ENCODE results near the gene RNF157. TPM values are rescaled to one million over a fixed set of nuclear protein-coding genes. Genes with fewer than 3 reads are reported as not detected.

The RNF157 gene
- total RNA-seq, 1 experiment from 2014 or later, result 0.86 TPM

DNA sequence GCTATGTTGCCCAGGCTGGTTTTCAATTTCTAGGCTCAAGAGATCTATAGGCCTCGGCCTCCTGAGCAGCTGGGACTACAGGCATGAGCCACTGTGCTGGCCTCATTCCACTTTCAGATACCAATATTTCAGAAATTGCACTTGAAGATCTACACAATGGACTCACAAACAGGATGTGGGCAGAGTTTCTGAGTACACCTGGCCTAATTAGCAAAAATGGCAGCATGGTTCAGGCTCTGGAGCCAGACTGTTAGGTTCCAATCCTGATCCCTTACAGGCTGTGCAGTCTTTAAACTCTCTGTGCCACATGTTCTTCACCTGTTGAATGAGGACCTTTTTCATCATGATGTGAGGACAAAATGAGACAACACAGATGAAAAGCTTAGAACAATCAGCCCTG, 32.2 kb downstream of the RNF157 start:
- DNase-seq (ENCODE audit: low read depth, low spot score) (no peak), ATAC-seq (no peak)
- no peaks in the 10 kb centered on the region for H4K20me1 ChIP-seq (ENCODE audit: insufficient read depth)
- no peak overlapping the region for H3K4me2 ChIP-seq (ENCODE audit: low read length)
- TF ChIP-seq SIN3A (IDR thresholded peaks at IDR 0.05; ENCODE audit: low read depth) (no peak), ATF3 (IDR thresholded peaks at IDR 0.05) (no peak), CEBPB (IDR thresholded peaks at IDR 0.05; ENCODE audit: low read depth) (no peak), POLR2A (IDR thresholded peaks at IDR 0.05; ENCODE audit: borderline replicate concordance, extremely low read depth, insufficient read depth, insufficient read length) (no peak), EZH2phosphoT487 (IDR thresholded peaks at IDR 0.05; ENCODE audit: borderline replicate concordance) (no peak)
- no peaks in the 10 kb centered on the region for H3K36me3 ChIP-seq (ENCODE audit: control insufficient read depth in 1 of 2, insufficient read depth in 2 of 2, low read length in 2 of 2)
- H3K9me3 ChIP-seq (ENCODE audit: control insufficient read depth in 1 of 2, insufficient read depth in 1 of 2, low read depth in 1 of 2, low read length in 2 of 2), result no peaks in the 10 kb centered on the region
- no TSS peak for BruUV-seq (replicated peaks)
- intact Hi-C loops (cut with micrococcal nuclease), result no loop called here
- no peaks in the 10 kb centered on the region for H3K9me2 ChIP-seq (ENCODE audit: insufficient read depth)
- H3K9ac ChIP-seq (ENCODE audit: low read length), result no peak overlapping the region
- H3K27me3 ChIP-seq (ENCODE audit: insufficient read depth, low read length), result no peaks in the 10 kb centered on the region
- ChIA-PET POLR2A (no interaction called here), RAD21 (ENCODE audit: low non-redundant PET in 1 of 2, low total read pairs in 2 of 2, uncharacterized antibody in 2 of 2, unreplicated experiment in 2 of 2) (no interaction called here), CTCF (no interaction called here)
- peaks cover 12 to 21% of the 10 kb centered on the region in 2 experiments for H3K4me1 ChIP-seq (ENCODE audit: control insufficient read depth in 1 of 2, insufficient read depth in 2 of 2, low read length in 2 of 2)
- H3K79me2 ChIP-seq (ENCODE audit: insufficient read depth, low read length), result no peaks in the 10 kb centered on the region
- H2AFZ ChIP-seq (ENCODE audit: low read depth, low read length, poor library complexity, severe bottlenecking), result no peak overlapping the region
- H3K4me3 ChIP-seq (replicated peaks in 1 of 2; ENCODE audit: low read depth in 1 of 2, low read length in 2 of 2), result no peak overlapping the region
- H3K27ac ChIP-seq (ENCODE audit: low read depth, low read length), result no peak overlapping the region

DNA sequence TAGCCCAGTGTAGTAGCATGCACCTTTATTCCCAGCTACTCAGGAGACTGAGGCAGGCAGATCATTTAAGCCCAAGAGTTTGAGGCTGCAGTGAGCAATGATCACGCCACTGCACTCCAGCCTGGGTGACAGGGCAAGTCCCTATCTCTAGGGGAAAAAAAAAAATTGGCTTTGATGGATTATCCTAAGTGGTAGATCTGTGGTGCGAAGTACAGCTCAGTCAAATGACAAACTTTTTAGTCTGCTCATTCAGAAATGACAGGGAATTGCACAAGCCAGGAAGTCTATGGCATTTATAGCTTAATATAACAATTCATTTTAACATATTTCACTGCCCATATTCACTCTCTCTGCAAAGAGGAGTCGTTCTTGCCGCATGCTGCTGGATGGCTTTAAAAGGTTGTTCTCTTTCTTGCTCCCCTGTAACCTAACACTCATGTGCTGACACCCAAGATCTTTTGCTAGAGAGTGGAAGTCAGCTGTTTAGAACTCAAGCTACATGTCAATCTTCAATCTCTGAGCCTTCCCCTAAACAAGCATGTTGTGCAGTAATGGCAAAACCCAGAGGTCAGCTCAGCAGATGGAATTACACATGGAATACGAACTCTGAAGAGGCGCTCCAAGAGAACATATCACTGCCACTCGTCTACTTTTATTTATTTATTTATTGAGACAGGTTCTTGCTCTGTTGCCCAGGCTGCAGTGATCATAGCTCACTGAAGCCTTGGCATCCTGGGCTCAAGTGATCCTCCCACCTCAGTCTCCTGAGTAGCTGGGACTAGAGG, 32.8 kb downstream of the RNF157 start:
- CTCF ChIA-PET, result interaction anchor here (0.7 kb wide), 1 partner anchor 26 kb away, joined by 3 read pairs; no protein-coding TSS in a partner anchor
- BruUV-seq (replicated peaks), result no TSS peak
- Histone ChIP-seq H3K9ac (ENCODE audit: low read length) (no peak overlapping the region), H3K79me2 (ENCODE audit: insufficient read depth, low read length) (no peaks in the 10 kb centered on the region), H3K4me3 (replicated peaks in 1 of 2; ENCODE audit: low read depth in 1 of 2, low read length in 2 of 2) (no peak overlapping the region), H2AFZ (ENCODE audit: low read depth, low read length, poor library complexity, severe bottlenecking) (no peak overlapping the region), H4K20me1 (ENCODE audit: insufficient read depth) (no peaks in the 10 kb centered on the region), H3K4me1 (ENCODE audit: control insufficient read depth in 1 of 2, insufficient read depth in 2 of 2, low read length in 2 of 2) (peaks cover 12 to 21% of the 10 kb centered on the region in 2 experiments), H3K4me2 (ENCODE audit: low read length) (no peak overlapping the region), H3K27ac (ENCODE audit: low read depth, low read length) (no peak overlapping the region), H3K9me2 (ENCODE audit: insufficient read depth) (no peaks in the 10 kb centered on the region), H3K9me3 (ENCODE audit: control insufficient read depth in 1 of 2, insufficient read depth in 1 of 2, low read depth in 1 of 2, low read length in 2 of 2) (no peaks in the 10 kb centered on the region), H3K27me3 (ENCODE audit: insufficient read depth, low read length) (no peaks in the 10 kb centered on the region), H3K36me3 (ENCODE audit: control insufficient read depth in 1 of 2, insufficient read depth in 2 of 2, low read length in 2 of 2) (no peaks in the 10 kb centered on the region)
- RAD21 ChIA-PET (ENCODE audit: low non-redundant PET in 1 of 2, low total read pairs in 2 of 2, uncharacterized antibody in 2 of 2, unreplicated experiment in 2 of 2), result no interaction called here
- POLR2A ChIA-PET, result no interaction called here
- no peak for ATAC-seq
- intact Hi-C loops (cut with micrococcal nuclease), result no loop called here
- TF ChIP-seq RAD21 (IDR thresholded peaks at IDR 0.05; ENCODE audit: low read depth), result no peak
- TF ChIP-seq SRF (IDR thresholded peaks at IDR 0.05; ENCODE audit: low read depth), result no peak
- no peak for TF ChIP-seq CBX3 (IDR thresholded peaks at IDR 0.05; ENCODE audit: low read depth)
- no peak for TF ChIP-seq CEBPB (IDR thresholded peaks at IDR 0.05; ENCODE audit: low read depth)
- TF ChIP-seq, protein P1, sequence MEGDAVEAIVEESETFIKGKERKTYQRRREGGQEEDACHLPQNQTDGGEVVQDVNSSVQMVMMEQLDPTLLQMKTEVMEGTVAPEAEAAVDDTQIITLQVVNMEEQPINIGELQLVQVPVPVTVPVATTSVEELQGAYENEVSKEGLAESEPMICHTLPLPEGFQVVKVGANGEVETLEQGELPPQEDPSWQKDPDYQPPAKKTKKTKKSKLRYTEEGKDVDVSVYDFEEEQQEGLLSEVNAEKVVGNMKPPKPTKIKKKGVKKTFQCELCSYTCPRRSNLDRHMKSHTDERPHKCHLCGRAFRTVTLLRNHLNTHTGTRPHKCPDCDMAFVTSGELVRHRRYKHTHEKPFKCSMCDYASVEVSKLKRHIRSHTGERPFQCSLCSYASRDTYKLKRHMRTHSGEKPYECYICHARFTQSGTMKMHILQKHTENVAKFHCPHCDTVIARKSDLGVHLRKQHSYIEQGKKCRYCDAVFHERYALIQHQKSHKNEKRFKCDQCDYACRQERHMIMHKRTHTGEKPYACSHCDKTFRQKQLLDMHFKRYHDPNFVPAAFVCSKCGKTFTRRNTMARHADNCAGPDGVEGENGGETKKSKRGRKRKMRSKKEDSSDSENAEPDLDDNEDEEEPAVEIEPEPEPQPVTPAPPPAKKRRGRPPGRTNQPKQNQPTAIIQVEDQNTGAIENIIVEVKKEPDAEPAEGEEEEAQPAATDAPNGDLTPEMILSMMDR (IDR thresholded peaks at IDR 0.05 in 2 of 3, conservative IDR thresholded peaks at IDR 0.05 in 1 of 3; ENCODE audit: borderline replicate concordance in 1 of 3, insufficient read depth in 1 of 3, low read depth in 2 of 3, low read length in 2 of 3), result no peak
- TF ChIP-seq, protein P2, sequence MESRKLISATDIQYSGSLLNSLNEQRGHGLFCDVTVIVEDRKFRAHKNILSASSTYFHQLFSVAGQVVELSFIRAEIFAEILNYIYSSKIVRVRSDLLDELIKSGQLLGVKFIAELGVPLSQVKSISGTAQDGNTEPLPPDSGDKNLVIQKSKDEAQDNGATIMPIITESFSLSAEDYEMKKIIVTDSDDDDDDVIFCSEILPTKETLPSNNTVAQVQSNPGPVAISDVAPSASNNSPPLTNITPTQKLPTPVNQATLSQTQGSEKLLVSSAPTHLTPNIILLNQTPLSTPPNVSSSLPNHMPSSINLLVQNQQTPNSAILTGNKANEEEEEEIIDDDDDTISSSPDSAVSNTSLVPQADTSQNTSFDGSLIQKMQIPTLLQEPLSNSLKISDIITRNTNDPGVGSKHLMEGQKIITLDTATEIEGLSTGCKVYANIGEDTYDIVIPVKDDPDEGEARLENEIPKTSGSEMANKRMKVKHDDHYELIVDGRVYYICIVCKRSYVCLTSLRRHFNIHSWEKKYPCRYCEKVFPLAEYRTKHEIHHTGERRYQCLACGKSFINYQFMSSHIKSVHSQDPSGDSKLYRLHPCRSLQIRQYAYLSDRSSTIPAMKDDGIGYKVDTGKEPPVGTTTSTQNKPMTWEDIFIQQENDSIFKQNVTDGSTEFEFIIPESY (IDR thresholded peaks at IDR 0.05; ENCODE audit: extremely low read depth, insufficient replicate concordance, low read length), result no peak
- no peak for TF ChIP-seq EGR1 (IDR thresholded peaks at IDR 0.05; ENCODE audit: low read depth)
- no peak for TF ChIP-seq POLR2AphosphoS5 (IDR thresholded peaks at IDR 0.05; ENCODE audit: low read depth, low read length)
- TF ChIP-seq JUND (IDR thresholded peaks at IDR 0.05), result no peak
- no peak for TF ChIP-seq ZFX (IDR thresholded peaks at IDR 0.05)
- no peak for TF ChIP-seq ZNF274 (IDR thresholded peaks at IDR 0.05; ENCODE audit: low read depth, low read length)
- TF ChIP-seq SP1 (IDR thresholded peaks at IDR 0.05; ENCODE audit: low read depth), result no peak
- TF ChIP-seq EZH2 (IDR thresholded peaks at IDR 0.05), result no peak
- TF ChIP-seq EZH2phosphoT487 (IDR thresholded peaks at IDR 0.05; ENCODE audit: borderline replicate concordance), result no peak
- TF ChIP-seq YY1 (IDR thresholded peaks at IDR 0.05; ENCODE audit: extremely low read depth, insufficient replicate concordance, low read depth, low read length), result no peak
- no peak for DNase-seq (ENCODE audit: low read depth, low spot score)

Data from HCT116 (cell line).